Spleen (tissue), 11 donors: ENCODE data around the gene ZNF718. TPM values are rescaled to one million over a fixed set of nuclear protein-coding genes. Genes with fewer than 3 reads are reported as not detected.
"Not testable (repeated sequence)": the region's sequence is repeated elsewhere in the genome, so short reads cannot be mapped to it uniquely, and the experiment has no call there.

ENCODE experiments used
- DNase-seq: peaks from one replicate; pipeline ENCODE4 v3.0.0-alpha.2; 2020
- H3K27ac ChIP-seq, 8 donors: fragments of 200-600 bp; sonication (generic) in 7 of 8; 1 replicate in 4 of 8; 2 replicates in 4 of 8; pipeline versions ENCODE4 v1.5.0 to v1.8.0; 2016 to 2021; ENCODE audit warnings: inconsistent platforms in 4 of 8, mild to moderate bottlenecking in 4 of 8, moderate library complexity in 1 of 8
- H3K27me3 ChIP-seq, 7 donors: fragments of 200-600 bp; sonication (generic) in 6 of 7; replicated peaks in 1 of 7; 1 replicate in 4 of 7; 2 replicates in 3 of 7; pipeline versions ENCODE4 v1.5.0 to v1.8.0; 2016 to 2021; ENCODE audit warnings: inconsistent platforms in 3 of 7, mild to moderate bottlenecking in 1 of 7
- H3K36me3 ChIP-seq, 6 donors: fragments of 200-600 bp; sonication (generic) in 5 of 6; 1 replicate in 4 of 6; 2 replicates in 2 of 6; pipeline versions ENCODE4 v1.5.0 to v1.8.0; 2016 to 2021; ENCODE audit warnings: inconsistent platforms in 2 of 6
- H3K4me1 ChIP-seq, 6 donors: fragments of 200-600 bp; sonication (generic) in 5 of 6; 1 replicate in 3 of 6; 2 replicates in 3 of 6; pipeline versions ENCODE4 v1.5.0 to v1.8.0; 2016 to 2021; ENCODE audit warnings: inconsistent platforms in 3 of 6
- H3K4me3 ChIP-seq, 8 donors: fragments of 200-600 bp; sonication (generic) in 7 of 8; 1 replicate in 4 of 8; 2 replicates in 4 of 8; pipeline versions ENCODE4 v1.5.0 to v1.8.0; 2016 to 2021; ENCODE audit warnings: inconsistent platforms in 4 of 8, mild to moderate bottlenecking in 4 of 8, moderate library complexity in 2 of 8
- H3K9me3 ChIP-seq, 8 donors: fragments of 200-600 bp; sonication (generic) in 7 of 8; 1 replicate in 4 of 8; 2 replicates in 4 of 8; pipeline versions ENCODE4 v1.5.0 to v1.8.0; 2016 to 2021; ENCODE audit warnings: inconsistent platforms in 4 of 8
- POLR2A ChIP-seq, 3 donors: fragments of 450-650 bp; IDR thresholded peaks; one replicate each; pipeline ENCODE4 v1.5.1; 2017; ENCODE audit warnings: antibody characterized with exemption in 3 of 3, mild to moderate bottlenecking in 1 of 3
- POLR2AphosphoS5 ChIP-seq, 3 donors: sonication (generic); formaldehyde crosslinking; IDR thresholded peaks; one replicate each; pipeline ENCODE4 v1.5.1; 2017; ENCODE audit warnings: antibody characterized with exemption in 3 of 3
- WGBS, 5 donors: extraction: QIAGEN DNeasy Blood & Tissue Kit in 3 of 5; methylation state at CpG; one replicate each; pipeline versions ENCODE4 v1.1.5 to v1.1.7; 2013 to 2018; 5-methylcytosine and 5-hydroxymethylcytosine counted together
- intact Hi-C: fragments of 100-400 bp; cut with DNase I; formaldehyde crosslinking; loops from one replicate; pipeline ENCODE4 v1.15.0; 2023; ENCODE audit warnings: low total_unique reads
- polyA plus RNA-seq, 3 donors: library from polyadenylated mRNA; stranded (reverse); fragments of 200-250 nt; gene quantifications; one replicate each; pipeline ENCODE4 v1.2.1, GENCODE V29; 2013
- total RNA-seq, 7 donors: library from RNA; depleted of rRNA in 3 of 7; stranded (reverse); fragments of >200 nt in 3 of 7; fragmentation: NEBNext Ultra II Directional in 4 of 7; extraction: Animal tissue kit (Norgen Biotek cat#: 25700) in 4 of 7; gene quantifications; one replicate each; pipeline versions ENCODE4 v1.1.0 to v1.2.1, GENCODE V29; 2016 to 2021
- TF ChIP-seq, protein P1 (sequence below), 11 experiments: fragments of 200-600 bp in 7 of 11; fragments of 450-650 bp in 4 of 11; sonication (generic) in 4 of 11; IDR thresholded peaks in 8 of 11; conservative IDR thresholded peaks in 3 of 11; 1 replicate in 7 of 11; 2 replicates in 4 of 11; pipeline versions ENCODE4 v1.4.0 to v1.8.0; 2016 to 2021; ENCODE audit warnings: antibody characterized with exemption in 11 of 11, inconsistent platforms in 4 of 11, mild to moderate bottlenecking in 1 of 11
- donor health status: healthy with polysubstance abuse.
- donor health status: DM: no; HTN: no; CAD: no; lungs with moderate emphysema.
- donor health status: DM: no; HTN: no; CAD: no.
- donor health status: Bipolar disorder and iron deficiency.
- donor health status: healthy.
- donor health status: DM: no; HTN: no; CAD: no.
- donor health status: DM: yes; HTN: yes; CAD: no.

Gene ZNF718
- total and polyA plus RNA-seq, 10 donors, result 1.0 to 22.0 (median 10.8) TPM

DNA sequence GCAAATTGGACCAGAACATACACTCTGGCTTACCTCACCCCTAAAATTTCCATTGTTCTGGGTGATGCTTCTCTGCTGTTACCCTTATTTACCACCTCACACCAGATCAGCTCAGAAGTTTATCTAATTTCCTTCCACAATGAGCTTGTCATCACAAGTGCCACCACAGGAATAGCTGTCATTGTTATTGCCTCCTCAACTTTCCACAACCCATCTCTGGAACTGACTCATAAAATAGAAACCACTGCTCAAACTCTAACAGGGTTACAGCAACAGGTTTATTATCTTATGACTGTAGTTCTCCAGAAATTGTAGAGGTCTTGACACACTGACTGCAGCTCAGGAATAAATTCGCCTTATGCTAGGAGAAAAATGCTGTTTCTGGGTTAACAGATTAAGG is 52.7 kb downstream of the ZNF718 start:
- Histone ChIP-seq H3K4me1 (no peaks in the 10 kb centered on the region), H3K27me3 (no peaks in the 10 kb centered on the region), H3K36me3 (peaks cover 0 to 30% (median 0%) of the 10 kb centered on the region in 6 donors), H3K4me3 (no peak overlapping the region), H3K27ac (no peak overlapping the region), H3K9me3 (peaks cover 32 to 100% (median 100%) of the 10 kb centered on the region in 8 donors)
- 57 to 100% (median 95%) methylated on average over 1 of the region's 1 CpG for WGBS, 5 donors
- TF ChIP-seq POLR2A (IDR thresholded peaks at IDR 0.05), result no peak
- TF ChIP-seq, protein P1, sequence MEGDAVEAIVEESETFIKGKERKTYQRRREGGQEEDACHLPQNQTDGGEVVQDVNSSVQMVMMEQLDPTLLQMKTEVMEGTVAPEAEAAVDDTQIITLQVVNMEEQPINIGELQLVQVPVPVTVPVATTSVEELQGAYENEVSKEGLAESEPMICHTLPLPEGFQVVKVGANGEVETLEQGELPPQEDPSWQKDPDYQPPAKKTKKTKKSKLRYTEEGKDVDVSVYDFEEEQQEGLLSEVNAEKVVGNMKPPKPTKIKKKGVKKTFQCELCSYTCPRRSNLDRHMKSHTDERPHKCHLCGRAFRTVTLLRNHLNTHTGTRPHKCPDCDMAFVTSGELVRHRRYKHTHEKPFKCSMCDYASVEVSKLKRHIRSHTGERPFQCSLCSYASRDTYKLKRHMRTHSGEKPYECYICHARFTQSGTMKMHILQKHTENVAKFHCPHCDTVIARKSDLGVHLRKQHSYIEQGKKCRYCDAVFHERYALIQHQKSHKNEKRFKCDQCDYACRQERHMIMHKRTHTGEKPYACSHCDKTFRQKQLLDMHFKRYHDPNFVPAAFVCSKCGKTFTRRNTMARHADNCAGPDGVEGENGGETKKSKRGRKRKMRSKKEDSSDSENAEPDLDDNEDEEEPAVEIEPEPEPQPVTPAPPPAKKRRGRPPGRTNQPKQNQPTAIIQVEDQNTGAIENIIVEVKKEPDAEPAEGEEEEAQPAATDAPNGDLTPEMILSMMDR (IDR thresholded peaks at IDR 0.05 in 8 of 11, conservative IDR thresholded peaks at IDR 0.05 in 3 of 11), result no peak
- intact Hi-C loops, result no loop called here
- DNase-seq, result no peak

DNA sequence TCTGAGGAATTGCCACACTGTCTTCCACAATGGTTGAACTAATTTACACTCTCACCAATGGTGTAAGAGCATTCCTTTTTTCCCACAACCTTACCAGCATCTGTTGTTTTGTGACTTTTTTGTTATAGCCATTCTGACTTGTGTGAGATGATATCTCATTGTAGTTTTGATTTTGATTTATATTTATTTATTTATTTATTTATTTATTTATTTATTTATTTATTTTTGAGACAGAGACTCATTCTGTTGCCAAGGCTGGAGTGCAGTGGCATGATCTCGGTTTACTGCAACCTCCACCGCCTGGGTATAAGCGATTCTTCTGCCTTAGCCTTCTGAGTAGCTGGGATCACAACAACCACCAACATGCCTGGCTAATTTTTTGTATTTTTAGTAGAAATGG is 57.9 kb downstream of the ZNF718 start:
- WGBS, 5 donors, result 96 to 99% (median 97%) methylated on average over 3 of the region's 3 CpGs
- DNase-seq, H3K27ac ChIP-seq, intact Hi-C loops, H3K4me3 ChIP-seq, H3K4me1 ChIP-seq, H3K27me3 ChIP-seq: not testable (repeated sequence)
- Histone ChIP-seq H3K36me3 (peaks cover 0 to 26% (median 0%) of the 10 kb centered on the region in 6 donors), H3K9me3 (peaks cover 18 to 100% (median 100%) of the 10 kb centered on the region in 8 donors)

DNA sequence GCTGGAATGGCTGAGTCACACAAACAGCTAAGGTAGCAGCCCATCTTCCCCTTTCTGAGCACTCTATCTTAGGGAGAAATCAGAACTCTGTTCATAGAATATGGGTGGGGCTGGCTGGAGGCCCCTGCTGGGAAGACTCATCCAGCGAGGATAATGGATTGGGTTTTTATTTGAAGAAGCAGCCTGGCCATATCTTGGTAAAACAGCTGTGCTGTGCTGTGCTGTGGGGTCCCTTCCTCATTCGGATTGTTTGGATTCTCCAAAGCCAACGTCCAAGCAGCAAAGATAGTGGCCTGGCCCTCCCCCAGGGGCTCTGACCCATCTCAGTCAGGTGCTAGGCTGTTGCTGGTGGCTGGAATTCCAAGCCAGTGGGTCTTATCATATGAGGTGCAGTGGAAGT is 63.8 kb downstream of the ZNF718 start:
- Histone ChIP-seq H3K4me3 (no peak overlapping the region), H3K27ac (no peak overlapping the region), H3K27me3 (no peaks in the 10 kb centered on the region), H3K4me1 (no peaks in the 10 kb centered on the region), H3K36me3 (peaks cover 0 to 16% (median 0%) of the 10 kb centered on the region in 6 donors), H3K9me3 (peaks cover 9 to 100% (median 100%) of the 10 kb centered on the region in 8 donors)
- intact Hi-C loops, result no loop called here
- WGBS, 5 donors, result 52 to 89% (median 73%) methylated on average over 3 of the region's 3 CpGs
- DNase-seq, result no peak
- TF ChIP-seq, protein P1 (IDR thresholded peaks at IDR 0.05 in 8 of 11, conservative IDR thresholded peaks at IDR 0.05 in 3 of 11), result no peak
- TF ChIP-seq POLR2AphosphoS5 (IDR thresholded peaks at IDR 0.05) (no peak), POLR2A (IDR thresholded peaks at IDR 0.05) (no peak)

DNA sequence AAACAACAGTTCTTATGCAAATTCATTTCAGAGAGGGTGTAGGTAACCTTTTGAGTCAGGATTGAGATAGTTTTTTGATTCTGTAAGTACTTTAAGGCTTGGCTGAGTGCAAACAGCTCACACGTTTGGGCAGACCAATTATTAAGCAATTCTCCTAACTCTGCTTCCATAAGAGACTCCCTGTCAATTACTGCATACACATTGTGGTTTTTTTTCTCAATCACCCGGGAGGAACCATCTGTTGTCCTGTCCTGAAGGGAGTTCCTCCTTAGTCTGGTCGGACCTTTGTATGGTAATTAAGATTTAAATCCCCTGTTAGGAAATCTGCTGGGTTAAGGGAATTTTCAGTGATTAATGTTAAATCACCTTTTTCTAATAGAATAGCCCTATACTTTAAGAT is 70.9 kb downstream of the ZNF718 start:
- peaks cover 0 to 100% (median 99%) of the 10 kb centered on the region in 8 donors for H3K9me3 ChIP-seq
- H3K36me3 ChIP-seq, H3K4me3 ChIP-seq, H3K27me3 ChIP-seq, DNase-seq, H3K4me1 ChIP-seq, intact Hi-C loops, H3K27ac ChIP-seq: not testable (repeated sequence)
- WGBS, 5 donors, result 22 to 36% (median 30%) methylated on average over 3 of the region's 3 CpGs

DNA sequence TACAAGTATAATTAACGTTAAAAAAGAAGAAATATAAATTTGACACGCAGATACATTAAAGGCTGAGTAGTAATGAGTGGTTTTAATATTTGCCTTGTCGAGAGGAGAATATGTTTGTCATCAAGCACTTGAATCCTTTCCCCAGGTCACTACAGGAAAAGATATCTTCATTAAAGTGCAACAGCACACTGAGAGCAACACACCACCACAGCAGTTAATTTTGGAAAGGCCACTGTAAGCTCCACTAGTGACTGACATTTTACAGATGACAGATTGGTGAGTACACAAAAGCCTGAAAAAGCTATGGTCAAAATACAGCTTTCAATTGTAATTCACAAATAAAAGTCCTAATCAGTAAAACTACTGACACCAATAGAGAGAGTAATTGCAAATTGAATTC is 76.6 kb downstream of the ZNF718 start:
- no peaks in the 10 kb centered on the region for H3K27me3 ChIP-seq
- no peak overlapping the region for H3K4me3 ChIP-seq
- H3K27ac ChIP-seq, result no peak overlapping the region
- H3K4me1 ChIP-seq, result no peaks in the 10 kb centered on the region
- peaks cover 0 to 41% (median 0%) of the 10 kb centered on the region in 6 donors for H3K36me3 ChIP-seq
- peaks cover 21 to 100% (median 99%) of the 10 kb centered on the region in 8 donors for H3K9me3 ChIP-seq
- intact Hi-C loops, result no loop called here
- DNase-seq, result no peak
- 88 to 97% (median 94%) methylated on average over 3 of the region's 3 CpGs for WGBS, 5 donors
- TF ChIP-seq, protein P1 (IDR thresholded peaks at IDR 0.05 in 8 of 11, conservative IDR thresholded peaks at IDR 0.05 in 3 of 11), result no peak
- TF ChIP-seq POLR2AphosphoS5 (IDR thresholded peaks at IDR 0.05) (no peak), POLR2A (IDR thresholded peaks at IDR 0.05) (no peak)

DNA sequence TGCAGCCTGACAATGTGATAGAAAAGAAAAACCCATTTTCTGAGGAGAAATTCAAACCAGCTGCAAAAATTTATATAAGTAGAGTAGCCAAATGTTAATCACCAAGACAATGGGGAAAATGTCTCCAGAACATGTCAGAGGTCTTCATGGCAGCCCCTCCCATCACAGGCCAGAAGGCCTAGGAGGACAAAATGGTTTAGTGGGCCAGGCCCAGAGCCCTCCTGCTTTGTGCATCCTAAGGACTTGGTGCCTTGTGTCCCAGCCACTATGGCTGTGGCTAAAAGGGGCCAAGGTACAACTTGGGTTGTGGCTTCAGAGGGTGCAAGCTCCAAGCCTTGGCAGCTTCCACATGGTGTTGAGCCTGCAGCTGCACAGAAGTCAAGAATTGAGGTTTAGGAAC is 78.5 kb downstream of the ZNF718 start:
- H3K27ac ChIP-seq, DNase-seq, H3K4me3 ChIP-seq, H3K27me3 ChIP-seq, intact Hi-C loops, H3K4me1 ChIP-seq: not testable (repeated sequence)
- Histone ChIP-seq H3K9me3 (peaks cover 21 to 100% (median 96%) of the 10 kb centered on the region in 8 donors), H3K36me3 (peaks cover 0 to 41% (median 0%) of the 10 kb centered on the region in 6 donors)
